ENCODE measurements around the gene KAZN.

DNA sequence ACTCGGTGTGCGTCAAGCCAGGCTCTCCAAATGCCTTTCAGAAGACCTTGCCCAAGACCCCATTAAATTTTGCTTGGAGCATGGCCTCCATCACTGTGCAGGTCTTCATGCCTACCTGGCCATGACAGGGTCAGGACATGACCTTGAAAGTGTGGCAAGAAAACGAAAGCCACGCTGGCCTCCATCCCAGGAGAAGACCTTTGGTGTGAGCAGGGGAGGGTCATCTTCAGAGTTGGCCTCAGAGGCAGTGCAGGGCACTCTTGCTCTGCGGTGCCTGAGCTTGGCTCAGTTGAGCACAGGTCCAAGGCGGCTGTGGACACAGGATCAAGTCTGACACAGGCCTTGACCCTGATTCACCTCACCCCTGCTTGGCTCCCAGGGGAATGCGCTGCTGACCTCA lies 373.6 kb downstream of the KAZN start:
- no peak for TF ChIP-seq HDGF (IDR thresholded peaks at IDR 0.05; ENCODE audit: borderline replicate concordance)
- TF ChIP-seq SP1 (IDR thresholded peaks at IDR 0.05), result no peak
- TF ChIP-seq BHLHE40 (IDR thresholded peaks at IDR 0.05; ENCODE audit: borderline replicate concordance), result no peak
- TF ChIP-seq, protein P1, sequence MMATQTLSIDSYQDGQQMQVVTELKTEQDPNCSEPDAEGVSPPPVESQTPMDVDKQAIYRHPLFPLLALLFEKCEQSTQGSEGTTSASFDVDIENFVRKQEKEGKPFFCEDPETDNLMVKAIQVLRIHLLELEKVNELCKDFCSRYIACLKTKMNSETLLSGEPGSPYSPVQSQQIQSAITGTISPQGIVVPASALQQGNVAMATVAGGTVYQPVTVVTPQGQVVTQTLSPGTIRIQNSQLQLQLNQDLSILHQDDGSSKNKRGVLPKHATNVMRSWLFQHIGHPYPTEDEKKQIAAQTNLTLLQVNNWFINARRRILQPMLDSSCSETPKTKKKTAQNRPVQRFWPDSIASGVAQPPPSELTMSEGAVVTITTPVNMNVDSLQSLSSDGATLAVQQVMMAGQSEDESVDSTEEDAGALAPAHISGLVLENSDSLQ (IDR thresholded peaks at IDR 0.05), result no peak
- no peak for TF ChIP-seq NFRKB (IDR thresholded peaks at IDR 0.05)
- no peak for TF ChIP-seq FOXA1 (IDR thresholded peaks at IDR 0.05)
- TF ChIP-seq SUZ12 (IDR thresholded peaks at IDR 0.05), result no peak
- TF ChIP-seq FOXM1 (IDR thresholded peaks at IDR 0.05; ENCODE audit: borderline replicate concordance), result no peak
- no peak for TF ChIP-seq TARDBP (IDR thresholded peaks at IDR 0.05)
- no peak for TF ChIP-seq CTBP1 (IDR thresholded peaks at IDR 0.05; ENCODE audit: borderline replicate concordance)
- TF ChIP-seq L3MBTL2 (conservative IDR thresholded peaks at IDR 0.05), result no peak
- no peak for TF ChIP-seq LEF1 (IDR thresholded peaks at IDR 0.05; ENCODE audit: borderline replicate concordance)
- no peak for TF ChIP-seq ELF4 (IDR thresholded peaks at IDR 0.05)

Data from HEK293T (cell line).